ENCODE measurements around the gene DCBLD2.

Gene DCBLD2, protein sequence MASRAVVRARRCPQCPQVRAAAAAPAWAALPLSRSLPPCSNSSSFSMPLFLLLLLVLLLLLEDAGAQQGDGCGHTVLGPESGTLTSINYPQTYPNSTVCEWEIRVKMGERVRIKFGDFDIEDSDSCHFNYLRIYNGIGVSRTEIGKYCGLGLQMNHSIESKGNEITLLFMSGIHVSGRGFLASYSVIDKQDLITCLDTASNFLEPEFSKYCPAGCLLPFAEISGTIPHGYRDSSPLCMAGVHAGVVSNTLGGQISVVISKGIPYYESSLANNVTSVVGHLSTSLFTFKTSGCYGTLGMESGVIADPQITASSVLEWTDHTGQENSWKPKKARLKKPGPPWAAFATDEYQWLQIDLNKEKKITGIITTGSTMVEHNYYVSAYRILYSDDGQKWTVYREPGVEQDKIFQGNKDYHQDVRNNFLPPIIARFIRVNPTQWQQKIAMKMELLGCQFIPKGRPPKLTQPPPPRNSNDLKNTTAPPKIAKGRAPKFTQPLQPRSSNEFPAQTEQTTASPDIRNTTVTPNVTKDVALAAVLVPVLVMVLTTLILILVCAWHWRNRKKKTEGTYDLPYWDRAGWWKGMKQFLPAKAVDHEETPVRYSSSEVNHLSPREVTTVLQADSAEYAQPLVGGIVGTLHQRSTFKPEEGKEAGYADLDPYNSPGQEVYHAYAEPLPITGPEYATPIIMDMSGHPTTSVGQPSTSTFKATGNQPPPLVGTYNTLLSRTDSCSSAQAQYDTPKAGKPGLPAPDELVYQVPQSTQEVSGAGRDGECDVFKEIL

DNA sequence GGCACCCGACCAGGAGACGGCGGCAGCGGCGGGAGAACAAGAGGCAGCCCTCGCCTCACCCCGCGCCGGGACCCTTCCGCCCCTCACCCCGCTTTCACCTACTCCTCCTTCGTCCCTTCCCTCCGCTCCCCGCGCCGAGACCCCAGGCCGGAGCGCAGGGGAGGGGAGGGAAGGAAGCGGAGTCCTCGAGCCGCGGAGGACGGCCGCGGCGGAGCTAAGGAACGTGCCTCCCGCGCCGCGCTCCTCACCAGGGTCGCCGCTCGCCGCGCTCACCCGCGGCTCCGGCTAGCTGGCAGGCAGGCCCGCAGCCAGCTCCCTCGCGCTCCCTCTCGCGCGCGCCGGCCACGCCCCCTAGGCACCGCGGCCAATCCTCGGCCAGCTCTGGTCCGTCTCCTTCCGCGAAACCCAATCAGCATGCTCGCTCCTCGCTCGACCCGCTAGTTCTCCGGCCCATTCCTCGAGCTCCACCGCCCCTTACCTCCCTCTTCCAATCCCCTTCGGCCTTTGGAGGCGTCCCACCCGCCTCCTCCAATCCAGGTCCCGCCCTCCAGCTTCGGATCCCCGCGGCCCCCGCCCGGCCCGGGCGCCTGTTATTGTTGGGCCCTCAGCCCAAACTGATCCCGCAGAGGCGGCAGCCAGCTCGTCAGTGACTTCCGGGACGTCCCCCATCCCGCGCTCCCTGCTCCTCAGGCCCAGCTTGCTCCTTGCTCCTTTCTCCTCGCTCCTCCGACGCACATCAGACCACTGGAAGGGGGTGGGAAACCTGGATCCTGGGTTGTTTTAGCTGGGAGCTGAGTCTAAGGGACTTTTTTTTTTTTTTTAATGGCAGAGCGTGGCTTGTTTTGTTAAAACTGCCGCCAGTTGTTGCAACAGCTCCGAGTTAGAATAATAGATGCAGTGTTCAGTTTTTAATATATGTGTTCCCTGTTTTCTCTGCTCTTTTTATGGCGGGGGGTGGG lies at the start of gene DCBLD2:
DCBLD2 (minus strand) TSS at position 304 of the 959 bp plus-strand sequence. CDS start 369 bp downstream, outside the sequence.
- DNase-seq = peak; percentile 84

DNA sequence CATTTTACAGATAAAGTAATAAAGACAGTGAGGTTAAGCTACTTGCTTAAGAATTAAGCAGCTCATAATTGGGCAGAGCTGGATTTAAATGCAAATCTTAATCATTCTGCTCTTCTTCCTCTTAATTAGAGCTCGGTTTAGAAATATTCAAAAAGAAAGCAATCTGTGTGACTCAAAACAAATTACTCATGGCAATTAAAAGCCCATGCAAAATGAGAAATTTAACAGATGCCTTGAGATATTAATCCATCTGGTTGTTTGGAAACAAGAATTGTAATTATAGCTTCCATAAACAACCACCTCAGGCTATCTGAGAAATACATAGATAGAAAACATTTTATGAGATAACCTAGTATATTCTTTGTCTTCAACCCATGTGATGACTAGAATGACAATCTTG lies 44.2 kb upstream of the DCBLD2 start:
- no peak for DNase-seq

DNA sequence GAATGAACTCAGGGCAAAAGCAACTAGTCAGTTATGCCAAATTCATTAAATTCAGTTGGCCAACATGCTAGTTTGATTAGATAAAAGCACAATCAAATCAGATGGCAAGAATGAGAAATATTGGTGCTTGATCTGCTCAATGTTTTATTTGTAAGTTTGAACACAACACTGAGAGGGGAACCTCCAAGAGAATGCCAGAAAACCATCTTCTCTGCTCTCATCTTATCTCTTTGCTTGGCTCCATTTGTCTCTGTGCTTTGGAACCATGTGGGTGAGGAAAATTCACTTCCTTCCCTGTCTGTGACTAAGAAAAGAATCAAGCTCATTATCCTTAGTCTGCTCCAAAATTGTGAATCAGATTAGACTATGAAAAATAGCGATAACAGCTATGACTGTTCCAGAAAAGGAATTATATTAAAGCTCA lies 43.6 kb upstream of the DCBLD2 start:
- DNase-seq = no peak

DNA sequence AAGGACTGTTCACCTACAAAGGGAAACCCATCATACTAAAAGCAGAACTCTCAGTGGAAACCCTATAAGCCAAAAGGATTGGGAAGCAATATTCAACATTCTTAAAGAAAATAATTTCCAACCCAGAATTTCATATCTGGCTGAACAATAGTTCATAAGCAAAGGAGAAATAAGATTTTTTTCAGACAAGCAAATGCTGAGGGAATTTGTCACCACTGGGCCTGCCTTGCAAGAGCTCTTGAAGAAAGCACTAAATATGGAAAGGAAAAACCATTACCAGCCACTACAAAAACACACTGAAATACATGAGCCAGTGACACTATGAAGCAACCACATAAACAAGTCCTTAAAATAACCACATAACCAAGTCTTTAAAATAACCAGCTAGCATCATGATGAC lies 28.9 kb upstream of the DCBLD2 start:
- no peak for DNase-seq

DNA sequence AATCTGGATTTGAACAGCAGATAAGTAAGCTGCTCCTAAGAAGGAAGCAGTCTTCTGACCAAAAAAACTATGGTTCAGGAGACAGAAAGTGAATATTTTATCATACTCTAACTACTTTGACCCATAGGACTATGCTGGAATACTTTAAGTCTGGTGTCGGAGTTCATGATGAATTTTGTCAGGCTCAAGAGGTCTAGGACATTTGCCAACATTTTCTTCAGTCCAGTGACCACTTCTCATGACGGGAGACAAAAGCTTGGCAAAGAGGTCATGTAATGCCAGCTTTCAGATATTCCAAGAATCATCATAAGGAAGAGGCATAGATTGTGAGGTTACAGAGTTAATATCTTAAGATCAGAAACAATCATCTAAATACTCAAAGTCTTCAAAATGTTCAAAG lies 20.5 kb upstream of the DCBLD2 start:
- no peak for DNase-seq

DNA sequence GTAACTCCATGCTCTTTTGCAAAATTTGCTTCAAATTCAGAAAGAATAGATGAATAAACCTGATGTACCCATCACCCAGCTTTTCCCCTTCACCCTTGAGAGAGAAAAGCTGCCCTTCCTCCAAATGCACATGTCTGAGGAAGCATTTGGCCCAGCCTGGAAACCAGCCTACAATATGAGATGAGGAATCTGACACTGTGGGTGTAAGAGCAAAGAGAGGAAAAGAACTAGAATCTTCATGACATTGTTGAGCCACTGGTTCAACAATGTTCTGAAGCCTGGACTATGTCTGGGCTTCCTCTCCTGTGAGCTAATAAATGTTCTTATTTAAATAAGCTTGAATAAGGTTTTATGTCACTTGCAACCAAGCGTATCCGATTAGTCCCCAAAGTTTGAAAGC lies 18.7 kb upstream of the DCBLD2 start:
- no peak for DNase-seq

DNA sequence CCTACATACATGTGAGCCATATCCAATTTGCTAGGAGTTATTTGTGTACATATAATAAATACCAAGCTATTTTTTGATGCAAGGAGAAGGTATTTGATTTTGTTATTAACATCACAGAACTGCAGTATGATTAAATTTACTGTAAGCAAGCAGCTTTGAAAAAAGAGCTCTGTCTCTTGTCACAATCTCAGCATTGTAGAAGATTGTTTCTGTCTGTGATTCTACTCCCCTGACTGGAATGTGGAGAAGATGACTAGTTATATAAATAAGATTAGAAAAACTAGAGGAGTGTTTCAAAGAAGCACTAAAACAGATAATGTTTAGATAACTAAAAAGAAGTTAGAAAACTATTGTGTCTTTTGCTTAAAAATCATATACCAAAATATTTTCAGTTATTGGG lies 17.1 kb upstream of the DCBLD2 start:
- DNase-seq = no peak

DNA sequence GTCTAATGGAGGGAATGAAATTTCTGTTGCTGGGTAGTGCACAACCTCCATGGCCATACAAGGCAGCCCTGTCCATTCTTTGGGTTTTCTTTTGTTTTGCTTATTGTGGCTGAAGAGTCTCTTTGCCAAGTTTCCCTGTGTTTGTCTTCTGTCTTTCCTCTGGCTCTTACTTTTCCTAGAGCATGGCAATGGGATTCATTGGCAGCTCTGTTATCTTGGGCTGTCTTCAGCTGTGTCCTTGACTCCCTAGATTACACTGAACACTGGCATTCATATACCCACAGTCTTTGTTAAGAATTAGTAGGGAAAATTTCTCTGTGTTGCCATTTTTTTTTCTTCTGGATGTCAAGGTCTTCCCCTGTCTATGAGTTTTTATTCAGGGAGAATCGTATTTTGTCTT lies 16.1 kb upstream of the DCBLD2 start:
- no peak for DNase-seq

DNA sequence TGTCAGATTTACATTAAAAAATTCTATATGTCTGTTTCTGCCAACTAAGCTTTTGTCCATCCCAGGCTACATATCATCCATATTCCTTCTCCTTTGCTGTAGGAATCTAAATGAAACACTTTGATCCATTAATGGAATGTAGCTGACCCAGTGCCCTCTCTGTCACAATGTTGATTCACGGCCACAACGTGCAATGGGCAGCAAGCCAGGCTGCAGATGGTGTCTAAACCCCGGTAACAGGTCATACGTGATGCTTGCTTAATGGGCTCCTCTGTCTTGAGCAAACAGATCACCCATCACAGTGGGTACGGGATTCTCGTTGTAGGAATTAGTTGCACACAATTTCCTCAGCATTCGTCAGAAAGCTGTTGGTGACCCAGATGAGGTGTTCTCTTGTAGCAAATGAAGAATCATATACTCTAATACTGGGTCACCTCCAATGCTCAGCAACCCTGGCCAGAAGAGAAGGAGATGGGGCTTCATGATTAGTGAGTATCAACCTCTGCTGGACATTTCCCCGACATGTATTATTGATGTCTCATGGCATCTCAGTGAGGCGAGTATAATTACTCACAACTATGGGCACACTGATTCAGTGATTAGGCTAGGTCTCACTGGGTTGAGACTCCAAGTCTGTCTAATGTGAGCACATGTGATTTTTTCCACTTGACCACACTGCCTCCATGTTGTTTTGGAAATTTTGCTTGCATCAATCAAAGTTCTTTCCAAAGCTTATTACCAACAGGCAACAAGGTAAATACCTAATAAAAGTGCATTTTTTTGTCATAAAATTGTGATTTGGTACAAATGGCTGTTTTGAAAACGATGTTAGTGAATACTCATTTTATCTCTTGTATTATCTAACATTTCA lies 12.9 kb upstream of the DCBLD2 start:
- no peak for DNase-seq

DNA sequence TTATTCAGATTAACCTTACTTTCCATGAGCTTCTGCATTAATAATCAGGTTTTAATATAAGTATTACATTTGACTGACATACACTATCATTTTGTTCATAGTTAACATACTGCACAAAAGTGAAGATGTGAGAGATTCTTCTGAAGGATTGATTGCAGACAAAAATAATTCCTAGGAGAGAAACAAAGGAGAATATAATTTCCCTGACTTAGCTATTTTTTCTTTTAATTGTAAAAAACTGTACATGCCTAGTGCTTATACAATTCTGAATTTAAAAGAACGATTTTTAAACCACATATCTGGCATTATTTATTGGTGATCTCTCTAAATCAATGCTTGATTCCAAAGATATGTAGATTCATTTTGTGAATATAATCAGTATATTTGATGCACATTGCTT lies 11.0 kb upstream of the DCBLD2 start:
- DNase-seq = no peak

DNA sequence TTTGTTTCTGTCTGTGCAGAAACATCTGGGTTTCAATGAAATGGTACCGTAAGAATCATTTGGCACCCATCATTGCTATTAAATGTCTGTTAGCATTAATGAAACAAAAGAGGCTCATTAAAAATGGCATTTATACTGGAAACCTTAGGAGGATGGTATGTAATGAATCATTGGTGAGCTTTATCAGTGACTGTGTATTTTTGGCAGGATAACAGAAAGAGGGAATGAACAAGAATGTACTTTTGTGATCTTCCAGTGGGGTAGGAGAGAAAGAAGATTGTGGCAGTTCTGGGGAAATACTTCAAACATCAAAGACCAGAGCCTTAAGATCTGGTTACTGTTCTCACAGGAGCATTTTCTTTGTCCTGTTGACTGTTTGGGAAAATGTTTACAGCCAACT lies 4.7 kb upstream of the DCBLD2 start:
- DNase-seq = no peak

DNA sequence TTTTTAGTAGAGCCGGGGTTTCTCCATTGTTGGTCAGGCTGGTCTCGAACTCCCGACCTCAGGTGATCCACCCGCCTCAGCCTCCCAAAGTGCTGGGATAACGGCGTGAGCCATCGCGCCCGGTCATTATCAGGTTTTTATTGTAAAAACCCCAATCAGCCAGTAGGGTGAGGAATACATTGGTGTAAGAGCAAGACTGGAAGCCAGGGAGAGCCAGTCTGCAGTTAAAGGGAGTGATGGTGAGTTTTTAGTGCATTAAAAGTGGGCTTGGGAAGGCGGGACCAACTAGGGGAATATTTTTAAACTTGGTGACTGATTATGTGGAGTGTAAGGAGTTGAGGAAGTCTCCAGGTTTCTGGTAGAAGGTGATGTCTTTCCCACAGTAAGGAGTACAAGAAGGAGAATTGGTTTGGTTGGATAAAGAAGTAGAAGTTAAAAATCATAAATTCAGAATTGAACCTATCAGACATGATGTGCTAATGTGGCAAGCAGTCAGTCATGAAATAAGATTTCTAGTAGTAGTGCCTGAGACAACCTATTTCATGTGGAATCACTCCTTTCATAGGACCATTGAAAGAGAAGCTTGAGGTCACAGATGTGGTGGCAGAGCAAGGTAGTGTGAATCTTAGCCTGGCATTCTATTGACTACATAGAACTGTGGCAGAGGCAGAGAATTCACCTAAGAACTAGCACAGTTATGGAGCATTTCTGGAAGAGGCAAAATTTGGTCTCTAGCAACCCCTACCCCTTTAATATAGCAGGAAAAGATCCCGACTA lies 2.4 kb upstream of the DCBLD2 start:
- no peak for DNase-seq

DNA sequence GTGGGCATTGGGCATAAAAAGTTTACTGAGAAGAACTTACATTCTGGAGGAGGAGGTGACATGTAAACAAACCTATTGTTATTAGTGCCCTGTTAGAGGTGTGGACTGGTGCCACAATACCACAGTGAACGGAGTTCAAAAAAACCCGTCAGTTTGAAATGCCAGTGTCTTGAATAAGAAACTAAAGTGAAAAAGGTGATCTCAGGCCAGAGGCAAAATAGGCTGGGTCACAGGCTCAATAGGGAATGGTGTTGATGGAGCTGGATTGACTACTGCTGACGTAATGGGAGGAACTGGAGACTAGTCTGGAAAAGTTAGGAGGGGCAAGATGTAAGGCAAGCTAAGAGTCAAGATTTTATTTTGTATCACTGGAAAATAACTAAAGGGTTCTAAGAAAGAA lies 1.6 kb upstream of the DCBLD2 start:
- DNase-seq = no peak

DNA sequence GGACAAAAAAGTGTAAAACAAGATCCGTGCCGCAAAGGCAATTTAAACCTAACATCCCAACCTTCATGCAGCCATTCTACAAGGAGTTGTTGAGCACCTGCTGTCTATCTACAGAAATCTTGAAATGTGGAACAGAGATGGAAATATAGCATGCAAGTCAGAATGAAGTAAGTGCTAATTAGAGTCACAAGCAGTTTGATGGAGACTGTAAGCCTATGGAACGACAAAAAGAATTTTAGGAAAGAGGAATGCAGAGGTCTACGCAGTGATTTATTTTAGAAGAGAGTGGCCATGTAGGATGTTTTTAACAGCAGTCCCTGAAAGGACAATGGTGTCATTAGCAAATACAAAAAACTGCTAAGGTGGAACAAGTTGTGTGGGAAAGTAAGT lies 851 bp upstream of the DCBLD2 start:
- DNase-seq = no peak

DNA sequence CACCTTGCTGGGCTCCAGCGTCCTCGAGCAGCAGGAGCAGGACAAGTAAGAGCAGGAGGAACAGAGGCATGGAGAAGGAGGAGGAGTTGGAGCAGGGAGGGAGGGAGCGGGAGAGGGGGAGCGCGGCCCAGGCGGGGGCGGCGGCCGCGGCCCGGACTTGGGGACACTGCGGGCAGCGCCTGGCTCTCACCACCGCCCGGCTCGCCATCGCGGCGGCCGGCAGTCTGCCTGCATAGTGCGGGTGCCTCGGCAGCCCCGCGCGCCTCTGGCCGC lies 440 bp downstream of the DCBLD2 start:
- DNase-seq = no peak

DNA sequence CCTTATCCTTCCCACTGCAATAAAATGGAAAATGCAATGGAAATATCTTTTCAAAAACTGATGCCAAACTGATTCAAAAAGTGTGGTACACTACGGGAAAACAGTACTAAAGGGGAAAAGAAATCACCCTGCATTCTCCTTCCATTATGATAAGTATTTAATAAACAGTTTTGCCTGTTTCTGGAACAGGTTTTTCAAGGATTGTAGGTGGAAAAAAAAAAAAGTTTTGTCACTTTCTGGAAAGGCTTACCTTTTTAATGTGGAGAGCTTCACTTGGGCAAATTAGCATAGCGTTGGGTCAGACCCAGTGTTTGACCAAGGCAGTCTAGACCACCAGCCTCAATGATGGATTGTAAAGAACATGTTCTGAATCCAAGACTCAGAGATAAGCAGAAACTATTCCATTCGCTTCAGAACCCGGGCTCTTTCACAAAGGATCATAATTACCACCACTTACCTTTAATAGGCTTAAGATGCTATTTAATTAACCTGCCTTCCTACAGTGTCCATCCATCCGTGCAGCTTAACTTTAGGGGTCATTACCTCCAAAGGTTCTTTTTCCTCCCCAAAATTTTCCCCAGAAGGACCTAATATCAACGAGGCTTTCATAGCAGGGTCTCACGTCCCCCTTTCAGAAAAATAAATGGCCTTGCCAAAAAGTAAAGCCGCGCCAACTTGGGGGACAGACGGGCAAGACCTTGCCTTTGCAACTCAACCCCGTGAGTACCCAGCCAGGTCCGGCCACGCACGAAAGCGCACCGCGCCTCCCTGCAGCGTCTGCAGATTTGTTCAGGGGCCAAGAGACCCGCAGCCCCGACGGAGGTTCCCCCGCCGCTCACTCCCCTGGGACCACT lies 1.0 kb downstream of the DCBLD2 start:
- DNase-seq = no peak

DNA sequence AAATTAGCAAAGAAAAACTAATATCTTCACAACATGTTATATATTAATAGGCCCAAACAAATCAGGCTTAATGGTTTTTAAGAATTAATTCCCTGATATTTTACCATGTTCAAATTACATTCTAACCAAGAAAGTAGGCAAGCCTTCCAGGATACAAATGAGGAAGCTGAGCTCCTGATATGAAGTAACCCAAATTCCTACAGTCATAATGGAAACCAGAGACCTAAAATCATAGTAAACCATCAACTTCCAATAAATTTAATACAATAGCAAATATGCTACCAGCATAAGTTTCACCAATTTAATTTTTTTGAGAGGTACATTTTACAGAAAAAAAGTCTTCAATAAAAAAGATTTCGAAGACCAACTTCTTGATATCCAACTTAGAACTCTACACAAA lies 3.8 kb downstream of the DCBLD2 start:
- DNase-seq = no peak

DNA sequence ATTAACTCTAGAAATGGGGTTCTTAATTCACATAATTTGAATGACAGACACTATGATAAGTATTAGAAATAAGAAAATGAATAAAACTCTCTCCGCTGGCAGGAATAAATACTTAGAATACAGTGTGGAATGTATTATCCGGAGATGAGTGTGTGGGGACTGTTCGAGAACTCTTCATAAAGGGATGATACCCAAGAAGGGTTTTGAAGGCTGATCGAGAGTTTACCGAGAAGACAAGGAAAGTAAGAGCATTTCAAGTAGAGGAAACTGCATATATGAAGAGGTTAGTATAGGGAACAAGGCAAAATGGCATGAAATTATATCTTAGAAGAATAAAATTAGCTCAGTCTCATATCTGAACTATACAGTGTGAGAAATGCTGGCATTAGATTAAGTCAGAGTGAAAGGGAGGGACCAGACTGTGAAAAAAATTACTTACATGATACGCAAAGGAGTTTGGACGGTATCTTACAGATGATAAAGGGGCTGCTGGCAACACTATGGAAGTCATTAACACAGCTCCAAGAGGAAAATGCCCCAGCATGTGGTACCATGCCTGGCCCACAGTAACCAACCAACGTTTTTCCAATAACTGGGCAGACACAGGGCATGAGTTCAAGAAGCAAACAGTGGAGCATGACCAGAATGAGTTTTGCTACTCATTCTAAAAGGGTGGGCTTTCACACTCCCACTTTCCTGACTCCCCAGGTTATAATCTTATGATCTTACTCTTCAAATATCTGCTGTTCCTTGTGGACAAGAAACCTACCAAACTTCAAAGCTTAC lies 6.5 kb downstream of the DCBLD2 start:
- no peak for DNase-seq

DNA sequence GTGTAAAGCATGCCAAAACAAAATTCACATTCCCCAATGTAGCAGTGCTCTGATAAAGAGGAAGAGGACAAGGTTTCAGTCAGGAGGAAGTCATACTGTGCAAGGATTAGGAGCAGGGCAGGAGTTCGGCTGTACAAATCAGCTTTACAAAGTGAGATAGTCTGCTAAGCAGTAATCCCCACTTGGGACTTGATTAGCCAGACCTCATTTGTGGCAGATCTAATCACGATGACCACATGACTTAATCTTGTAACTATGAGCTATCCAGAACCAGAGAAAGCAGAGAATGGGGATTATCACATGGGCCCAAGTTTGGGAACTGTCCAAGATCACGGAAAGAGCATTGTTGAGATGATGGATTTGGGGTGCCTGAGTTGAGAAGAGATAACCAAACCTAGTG lies 7.8 kb downstream of the DCBLD2 start:
- DNase-seq = no peak

DNA sequence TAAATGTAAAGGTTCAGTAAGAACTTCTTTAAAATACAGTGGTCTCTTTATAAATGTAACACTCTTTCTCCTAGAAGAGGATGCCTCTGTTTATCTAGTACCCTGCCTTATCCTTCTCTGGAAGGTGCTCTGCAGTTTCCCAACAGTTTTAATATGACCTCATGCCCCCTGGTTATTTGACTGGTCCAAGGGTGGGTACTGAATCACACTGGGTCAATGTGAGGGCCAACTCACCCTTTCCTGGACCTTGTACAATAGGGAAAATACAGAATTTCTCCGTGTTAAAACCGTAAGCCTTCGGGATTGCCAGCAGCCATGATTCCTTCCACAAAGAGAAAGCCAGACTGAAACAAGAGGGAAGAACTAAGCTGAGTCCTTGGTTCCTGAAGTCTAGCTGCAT lies 9.2 kb downstream of the DCBLD2 start:
- DNase-seq = no peak
